Skeletal muscle satellite cell (primary cell): ENCODE data around the gene BBS10.
"Not testable (repeated sequence)": the region's sequence is repeated elsewhere in the genome, so short reads cannot be mapped to it uniquely, and the experiment has no call there.

Experiments
- H3K27me3 ChIP-seq: 2 replicates; pipeline ENCODE4 v1.7.0; 2013; ENCODE audit warnings: low read length; ENCODE audit not compliant: control insufficient read depth, insufficient read depth
- H3K36me3 ChIP-seq: 2 replicates; pipeline ENCODE4 v1.7.0; 2013; ENCODE audit warnings: mild to moderate bottlenecking, control low read depth, low read length; ENCODE audit not compliant: insufficient read depth
- H3K4me1 ChIP-seq: 2 replicates; pipeline ENCODE4 v1.7.0; 2013; ENCODE audit warnings: low read length; ENCODE audit not compliant: control insufficient read depth, insufficient read depth
- H3K4me2 ChIP-seq: 2 replicates; pipeline ENCODE4 v1.7.0; 2013; ENCODE audit warnings: mild to moderate bottlenecking, low read length
- H3K4me3 ChIP-seq: 2 replicates; pipeline ENCODE4 v1.7.0; 2013; ENCODE audit warnings: low read length
- H3K9ac ChIP-seq: 2 replicates; pipeline ENCODE4 v1.7.0; 2013; ENCODE audit warnings: mild to moderate bottlenecking, low read depth, low read length, moderate library complexity
- H3K9me3 ChIP-seq: replicated peaks from 2 replicates; pipeline ENCODE4 v1.7.0; 2013; ENCODE audit warnings: mild to moderate bottlenecking, control low read depth, low read length

Gene BBS10

DNA sequence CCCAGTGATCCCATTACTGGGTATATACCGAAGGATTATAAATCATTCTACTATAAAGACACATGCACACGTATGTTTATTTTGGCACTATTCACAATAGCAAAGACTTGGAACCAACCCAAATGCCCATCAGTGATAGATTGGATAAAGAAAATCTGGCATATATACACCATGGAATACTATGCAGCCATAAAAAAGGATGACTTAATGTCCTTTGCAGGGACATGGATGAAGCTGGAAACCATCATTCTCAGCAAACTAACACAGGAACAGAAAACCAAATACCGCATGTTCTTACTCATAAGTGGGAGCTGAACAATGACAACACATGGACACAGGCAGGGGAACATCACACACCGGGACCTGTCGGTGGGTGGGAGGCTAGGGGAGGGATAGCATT, 15.9 kb upstream of the BBS10 start:
- H3K27me3 ChIP-seq, H3K4me2 ChIP-seq: not testable (repeated sequence)
- H3K36me3 ChIP-seq = peaks cover 26% of the 10 kb centered on the region

DNA sequence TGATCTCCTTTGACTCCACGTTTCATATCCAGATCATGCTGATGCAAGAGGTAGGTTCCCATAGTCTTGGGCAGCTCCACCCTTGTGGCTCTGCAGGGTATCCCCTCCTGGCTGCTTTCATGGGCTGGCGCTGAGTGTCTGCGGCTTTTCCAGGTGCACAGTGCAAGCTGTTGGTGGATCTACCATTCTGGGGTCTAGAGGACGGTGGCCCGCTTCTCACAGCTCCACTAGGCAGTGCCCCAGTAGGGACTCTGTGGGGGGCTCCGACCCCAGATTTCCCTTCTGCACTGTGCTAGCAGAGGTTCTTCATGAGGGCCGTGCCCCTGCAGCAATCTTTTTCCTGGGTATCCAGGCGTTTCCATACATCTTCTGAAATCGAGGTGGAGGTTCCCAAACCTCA, 12.1 kb upstream of the BBS10 start:
- Histone ChIP-seq H3K4me2 (no peak overlapping the region), H3K9me3 (no peaks in the 10 kb centered on the region), H3K4me3 (no peak overlapping the region), H3K4me1 (no peaks in the 10 kb centered on the region), H3K9ac (no peak overlapping the region), H3K36me3 (peaks cover 20% of the 10 kb centered on the region), H3K27me3 (no peaks in the 10 kb centered on the region)

More for the DNA sequence above, 15.9 kb upstream of the BBS10 start:
- H3K4me3 ChIP-seq, H3K4me1 ChIP-seq, H3K9ac ChIP-seq, H3K9me3 ChIP-seq: not testable (repeated sequence)

GRCh38 chr12:76356071-76356470, 7.9 kb upstream of the BBS10 start:
- H3K27me3 ChIP-seq = no peaks in the 10 kb centered on the region
- peaks cover 20% of the 10 kb centered on the region for H3K36me3 ChIP-seq
- H3K4me1 ChIP-seq = no peaks in the 10 kb centered on the region
- no peak overlapping the region for H3K4me3 ChIP-seq
- H3K9ac ChIP-seq = no peak overlapping the region
- H3K9me3 ChIP-seq = no peaks in the 10 kb centered on the region
- no peak overlapping the region for H3K4me2 ChIP-seq

- H3K4me3 ChIP-seq = peak overlapping the region; percentile 90
- H3K9me3 ChIP-seq = no peaks in the 10 kb centered on the region
- H3K27me3 ChIP-seq = no peaks in the 10 kb centered on the region
- peak overlapping the region; percentile 91 for H3K9ac ChIP-seq
- peak overlapping the region; percentile 85 for H3K4me2 ChIP-seq
- peaks cover 19% of the 10 kb centered on the region for H3K4me1 ChIP-seq
- no peaks in the 10 kb centered on the region for H3K36me3 ChIP-seq
Measured at GRCh38 chr12:76346798-76347420, 1.3 kb downstream of the BBS10 start.

- Histone ChIP-seq H3K9ac (peak overlapping the region; percentile 91), H3K4me2 (peak overlapping the region; percentile 85), H3K9me3 (no peaks in the 10 kb centered on the region), H3K36me3 (no peaks in the 10 kb centered on the region), H3K27me3 (no peaks in the 10 kb centered on the region), H3K4me3 (no peak overlapping the region), H3K4me1 (peaks cover 20% of the 10 kb centered on the region)
Measured at GRCh38 chr12:76346236-76346635, 2.0 kb downstream of the BBS10 start.

DNA sequence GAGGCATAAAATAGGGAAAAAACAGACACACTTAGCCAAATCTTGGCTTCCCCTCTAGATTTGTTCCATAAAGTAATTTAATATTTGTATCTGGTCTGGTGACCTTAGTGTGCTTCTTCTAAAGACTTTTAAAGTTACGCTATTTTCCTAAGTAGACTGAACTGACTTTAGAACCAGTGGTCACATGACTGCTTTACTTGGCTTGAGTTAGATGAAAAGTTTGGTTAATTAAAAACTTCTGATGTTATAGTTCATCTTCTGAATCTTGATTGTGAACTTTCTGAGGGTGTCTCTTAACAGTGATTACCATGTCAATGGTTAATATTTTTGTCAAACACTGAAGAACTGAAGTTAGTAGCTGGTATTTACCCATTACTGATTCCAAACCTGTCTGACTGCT, 2.6 kb downstream of the BBS10 start:
- Histone ChIP-seq H3K27me3 (no peaks in the 10 kb centered on the region), H3K4me1 (peaks cover 25% of the 10 kb centered on the region), H3K9ac (no peak overlapping the region), H3K36me3 (no peaks in the 10 kb centered on the region), H3K9me3 (no peaks in the 10 kb centered on the region), H3K4me3 (no peak overlapping the region), H3K4me2 (no peak overlapping the region)

DNA sequence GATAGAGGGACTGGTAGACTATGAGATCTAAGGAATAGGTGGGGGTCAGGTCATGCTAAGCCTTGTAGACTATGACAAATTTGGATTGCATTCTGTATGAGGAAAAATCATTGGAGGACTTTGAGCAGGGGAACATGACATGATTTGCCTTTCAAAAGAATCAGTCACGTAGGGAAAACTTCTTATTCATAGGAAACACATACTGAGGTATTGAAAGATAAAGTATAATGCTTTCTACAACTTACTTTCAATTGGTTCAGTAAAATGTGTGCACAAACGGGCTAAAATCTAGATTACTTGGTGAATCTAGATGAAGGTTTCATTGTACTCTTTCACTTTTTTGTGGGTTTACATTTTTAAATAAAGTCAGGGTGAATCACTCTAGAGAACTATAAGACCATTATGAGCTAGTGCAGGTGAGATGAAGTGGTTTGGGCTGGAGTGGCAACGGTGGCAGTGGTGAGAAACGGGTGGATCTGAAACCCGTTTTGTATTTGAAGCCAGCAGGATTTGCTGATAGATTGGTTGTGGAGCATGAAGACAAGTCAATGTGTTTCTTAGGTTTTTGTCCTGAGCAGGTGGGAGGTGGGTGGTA, 6.7 kb downstream of the BBS10 start:
- Histone ChIP-seq H3K4me1 (peaks cover 33% of the 10 kb centered on the region), H3K9ac (no peak overlapping the region), H3K4me2 (no peak overlapping the region), H3K27me3 (no peaks in the 10 kb centered on the region), H3K4me3 (no peak overlapping the region), H3K36me3 (no peaks in the 10 kb centered on the region), H3K9me3 (no peaks in the 10 kb centered on the region)

DNA sequence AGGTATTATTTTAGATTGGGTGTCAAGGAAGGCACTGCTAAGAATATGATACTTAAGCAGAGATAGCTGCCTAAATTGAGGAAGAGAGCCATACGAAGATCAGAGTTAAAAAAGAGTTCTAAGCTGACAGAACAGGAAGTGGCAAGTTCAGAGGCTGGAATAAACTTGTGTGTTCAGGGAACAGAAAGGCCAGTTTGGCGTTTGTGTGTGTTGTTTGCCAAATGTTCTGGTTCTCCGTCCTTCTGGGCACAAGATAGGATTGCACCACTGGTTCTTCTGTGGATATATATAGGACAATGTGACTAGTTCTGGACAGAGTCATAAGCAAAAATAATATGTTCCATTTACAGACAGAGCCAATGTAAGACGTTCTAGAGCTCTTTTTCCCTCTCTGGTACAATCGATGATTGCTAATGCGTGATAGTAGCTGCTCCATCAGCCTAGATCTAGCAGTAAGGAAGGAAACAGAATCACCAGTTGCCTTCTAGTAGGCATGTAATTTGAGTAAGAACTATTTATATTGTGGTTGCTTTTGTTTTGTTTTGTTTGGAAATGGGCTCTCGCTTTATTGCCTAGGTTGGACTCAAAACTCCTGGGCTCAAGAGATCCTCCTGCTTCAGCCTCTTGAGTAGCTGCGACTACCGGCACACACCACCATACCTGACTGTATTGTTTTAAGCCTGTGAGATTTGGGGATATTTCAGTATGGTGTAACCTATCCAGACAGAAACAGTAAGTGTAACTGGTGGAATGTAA, 7.4 kb downstream of the BBS10 start:
- H3K4me3 ChIP-seq = no peak overlapping the region
- H3K9ac ChIP-seq = no peak overlapping the region
- no peaks in the 10 kb centered on the region for H3K36me3 ChIP-seq
- H3K4me2 ChIP-seq = no peak overlapping the region
- peaks cover 32% of the 10 kb centered on the region for H3K4me1 ChIP-seq
- no peaks in the 10 kb centered on the region for H3K27me3 ChIP-seq
- no peaks in the 10 kb centered on the region for H3K9me3 ChIP-seq

- H3K4me3 ChIP-seq = no peak overlapping the region
- H3K9ac ChIP-seq = peak overlapping the region; percentile 23
- H3K36me3 ChIP-seq = no peaks in the 10 kb centered on the region
- H3K9me3 ChIP-seq = no peaks in the 10 kb centered on the region
- H3K4me1 ChIP-seq = peaks cover 34% of the 10 kb centered on the region
- H3K27me3 ChIP-seq = no peaks in the 10 kb centered on the region
- peak overlapping the region; percentile 51 for H3K4me2 ChIP-seq
Measured at GRCh38 chr12:76337583-76337982, 10.6 kb downstream of the BBS10 start.

- Histone ChIP-seq H3K9ac (no peak overlapping the region), H3K27me3 (no peaks in the 10 kb centered on the region), H3K4me3 (no peak overlapping the region), H3K4me1 (peaks cover 37% of the 10 kb centered on the region), H3K36me3 (no peaks in the 10 kb centered on the region), H3K4me2 (no peak overlapping the region), H3K9me3 (peaks cover 7% of the 10 kb centered on the region)
Measured at GRCh38 chr12:76332606-76333005, 15.6 kb downstream of the BBS10 start.

- peak overlapping the region; percentile 24 for H3K9ac ChIP-seq
- H3K9me3 ChIP-seq = peaks cover 7% of the 10 kb centered on the region
- H3K4me3 ChIP-seq = no peak overlapping the region
- H3K36me3 ChIP-seq = no peaks in the 10 kb centered on the region
- peaks cover 16% of the 10 kb centered on the region for H3K4me1 ChIP-seq
- H3K27me3 ChIP-seq = no peaks in the 10 kb centered on the region
- no peak overlapping the region for H3K4me2 ChIP-seq
Measured at GRCh38 chr12:76329606-76330005, 18.6 kb downstream of the BBS10 start.
